Measurements from ENCODE around the gene DDX56. TPM values are rescaled to one million over a fixed set of nuclear protein-coding genes. Genes with fewer than 3 reads are reported as not detected.

The DDX56 gene
- total and polyA plus RNA-seq, 2 of the 4 experiments (the other 2 are of a cell fraction): 59.4 to 67.7 TPM

DNA sequence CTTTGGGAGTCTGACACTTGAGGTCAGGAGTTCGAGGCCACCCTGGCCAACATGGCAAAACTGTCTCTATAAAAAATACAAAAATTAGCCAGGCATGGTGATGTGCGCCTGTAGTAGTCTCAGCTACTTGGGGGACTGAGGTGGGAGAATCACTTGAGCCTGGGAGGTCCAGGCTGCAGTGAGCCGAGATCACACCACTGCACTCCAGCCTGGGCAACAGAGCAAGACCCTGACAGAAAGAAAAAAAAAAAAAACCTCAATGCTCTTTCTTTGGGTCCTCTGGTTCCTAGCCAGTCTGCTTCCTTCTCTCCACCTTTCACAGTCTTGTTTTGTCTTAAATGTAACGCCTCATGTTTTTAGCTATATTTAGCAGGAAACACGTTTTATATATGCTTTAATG is 42.1 kb upstream of the DDX56 start:
- BruUV-seq (replicated peaks): no TSS peak
- H3K27ac ChIP-seq (ENCODE audit: insufficient read depth, low read length): no peak overlapping the region
- no peak for ATAC-seq (ENCODE audit: low read depth)

More for the DNA sequence above, 42.1 kb upstream of the DDX56 start:
- Histone ChIP-seq H3K14ac (replicated peaks; ENCODE audit: low read depth, low read length) (no peak overlapping the region), H2BK120ac (ENCODE audit: low read depth, low read length) (no peak overlapping the region), H3K9ac (ENCODE audit: low read depth, low read length) (no peak overlapping the region), H2AK5ac (ENCODE audit: low read depth, low read length) (no peak overlapping the region), H3K18ac (ENCODE audit: low read depth, low read length) (no peak overlapping the region), H3K4ac (ENCODE audit: low read depth, low read length) (no peak overlapping the region), H2AFZ (replicated peaks; ENCODE audit: low read length, poor library complexity) (no peak overlapping the region), H3K4me3 (ENCODE audit: insufficient read depth, low read depth, low read length) (no peak overlapping the region), H4K8ac (ENCODE audit: low read depth in 2 of 2, low read length in 2 of 2) (no peak overlapping the region), H3K36me3 (ENCODE audit: control insufficient read depth, insufficient read depth, low read length) (peaks cover 2% of the 10 kb centered on the region; the same call in 1 of the 2 replicates), H3K79me1 (ENCODE audit: low read depth in 1 of 2, low read length in 2 of 2) (peaks cover 20 to 56% of the 10 kb centered on the region in 2 experiments; a peak in 3 of 4 replicates), H3K4me1 (ENCODE audit: control insufficient read depth, insufficient read depth, low read length) (peaks cover 5% of the 10 kb centered on the region), H4K20me1 (ENCODE audit: insufficient read depth, low read length) (peaks cover 15% of the 10 kb centered on the region), H2AK9ac (replicated peaks; ENCODE audit: low read depth, low read length, poor library complexity) (no peak overlapping the region), H4K91ac (ENCODE audit: insufficient read depth, low read depth, low read length) (no peak overlapping the region), H3K9me3 (ENCODE audit: control insufficient read depth, insufficient read depth, low read length) (no peaks in the 10 kb centered on the region), H3K23ac (ENCODE audit: low read depth, low read length) (no peak overlapping the region), H2BK5ac (ENCODE audit: low read depth, low read length, poor library complexity, severe bottlenecking) (no peak overlapping the region), H4K5ac (ENCODE audit: low read depth, low read length) (no peak overlapping the region), H2BK15ac (ENCODE audit: low read depth, low read length) (no peak overlapping the region), H3K27me3 (ENCODE audit: control insufficient read depth, insufficient read depth, low read length) (no peaks in the 10 kb centered on the region), H3K4me2 (ENCODE audit: low read depth, low read length) (no peak overlapping the region), H3K9me1 (ENCODE audit: insufficient read depth, low read length) (peaks cover 5% of the 10 kb centered on the region), H2BK20ac (ENCODE audit: low read depth, low read length) (no peak overlapping the region), H3K56ac (ENCODE audit: extremely low read depth, insufficient read depth, low read length) (no peak overlapping the region)
- TF ChIP-seq RAD21 (IDR thresholded peaks at IDR 0.05; ENCODE audit: low read length) (no peak), NFE2L2 (IDR thresholded peaks at IDR 0.05; ENCODE audit: low read depth, low read length) (no peak), MXI1 (IDR thresholded peaks at IDR 0.05; ENCODE audit: borderline replicate concordance, low read depth, low read length) (no peak), MAFK (IDR thresholded peaks at IDR 0.05; ENCODE audit: low read depth, low read length) (no peak)
- TF ChIP-seq, protein P1, sequence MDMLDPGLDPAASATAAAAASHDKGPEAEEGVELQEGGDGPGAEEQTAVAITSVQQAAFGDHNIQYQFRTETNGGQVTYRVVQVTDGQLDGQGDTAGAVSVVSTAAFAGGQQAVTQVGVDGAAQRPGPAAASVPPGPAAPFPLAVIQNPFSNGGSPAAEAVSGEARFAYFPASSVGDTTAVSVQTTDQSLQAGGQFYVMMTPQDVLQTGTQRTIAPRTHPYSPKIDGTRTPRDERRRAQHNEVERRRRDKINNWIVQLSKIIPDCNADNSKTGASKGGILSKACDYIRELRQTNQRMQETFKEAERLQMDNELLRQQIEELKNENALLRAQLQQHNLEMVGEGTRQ (IDR thresholded peaks at IDR 0.05; ENCODE audit: low read depth, low read length): no peak
- CTCF ChIA-PET: no interaction called here
- intact Hi-C loops (cut with micrococcal nuclease) (no loop called here), dilution Hi-C loops (cut with HindIII; ENCODE audit: low sequenced_read_pairs, unreplicated experiment) (no loop called here), in situ Hi-C loops (cut with MboI; ENCODE audit: low sequenced_read_pairs) (no loop called here)
- POLR2A ChIA-PET (ENCODE audit: unreplicated experiment): no interaction called here
- no peak for DNase-seq
- no CpG with 5 or more reads among the region's 5 CpGs for WGBS, 2 experiments (ENCODE audit: extremely low coverage in 2 of 2, insufficient read length in 1 of 2)
